ENCODE data around the gene PHF13.

The PHF13 gene

DNA sequence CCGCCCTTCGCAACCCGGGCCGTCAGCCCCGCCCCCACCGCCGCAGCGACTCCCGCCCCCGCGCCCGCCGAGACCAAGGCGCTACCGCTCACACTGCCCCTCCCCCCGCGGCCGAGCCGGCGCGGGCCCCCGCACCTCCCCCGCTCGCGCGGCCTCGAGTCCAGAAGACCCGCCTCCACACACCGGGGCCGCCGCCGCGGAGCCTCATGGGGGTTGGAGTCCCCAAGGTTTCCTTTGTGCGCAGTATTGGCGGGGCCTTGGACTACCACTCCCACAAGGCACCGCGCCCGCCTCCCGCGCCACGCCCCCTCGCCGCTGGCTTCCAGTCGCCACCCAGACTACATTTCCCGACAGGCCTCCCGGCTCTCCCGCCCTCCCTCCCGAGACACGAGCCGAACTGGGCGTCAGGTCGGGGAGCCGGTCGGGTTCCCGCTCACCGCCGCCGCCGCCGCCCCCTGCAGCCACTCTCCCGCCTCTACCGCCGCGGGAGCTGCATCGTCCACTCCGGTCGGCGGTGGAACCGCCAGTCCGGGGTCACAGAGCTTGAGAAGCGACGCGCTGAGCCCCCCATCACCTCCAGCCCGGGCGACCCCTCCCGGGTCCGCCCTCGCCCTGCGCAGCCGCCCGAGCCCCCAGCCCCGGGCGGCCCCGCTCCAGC is at the start of gene PHF13:
TSS of gene PHF13 (plus strand) at position 371 of the 658 bp plus-strand sequence. CDS start 336 bp downstream, outside the sequence.
- peak; percentile 100 for DNase-seq

DNA sequence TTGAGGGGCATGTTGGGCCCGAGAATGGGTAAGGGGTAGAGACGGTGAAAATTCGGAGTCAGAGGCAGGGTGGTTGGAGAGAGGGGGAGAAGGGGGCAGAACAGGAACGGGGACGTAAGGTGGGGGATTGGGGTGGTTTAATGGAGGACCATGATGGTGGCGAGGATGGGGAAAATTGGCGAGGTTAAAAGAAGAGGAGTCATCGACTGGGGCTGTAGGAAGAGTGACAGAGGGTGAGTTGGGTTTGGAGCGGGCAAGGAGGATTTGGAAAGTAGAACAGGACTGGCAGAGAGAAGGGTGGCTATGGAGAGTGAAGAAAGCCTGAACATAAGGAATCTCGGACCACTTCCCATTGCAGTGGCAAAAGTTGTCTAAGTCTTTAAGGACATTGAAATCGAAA is 44.5 kb upstream of the PHF13 start:
- DNase-seq, result no peak

DNA sequence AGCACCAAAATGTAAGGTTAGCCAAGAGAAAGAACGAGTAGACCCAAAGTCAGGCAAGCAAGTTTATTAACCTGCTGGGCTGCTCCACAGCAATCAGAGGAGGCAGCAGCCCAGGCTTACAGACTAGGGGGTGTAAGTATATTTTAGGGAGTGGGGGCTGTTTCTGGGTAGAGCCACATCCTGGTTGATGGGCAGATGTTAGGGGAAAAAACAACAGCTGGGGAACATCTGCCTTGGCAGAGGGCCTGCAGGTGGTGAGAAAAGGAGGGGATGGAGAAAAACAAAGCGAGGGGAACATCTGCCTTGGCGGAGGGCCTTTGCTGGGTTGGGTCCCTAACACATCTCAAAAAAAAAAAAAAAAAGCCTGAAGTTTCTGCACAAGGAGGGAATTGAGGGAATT is 43.4 kb upstream of the PHF13 start:
- no peak for DNase-seq

- no peak for DNase-seq
These were observed 42.5 kb upstream of the PHF13 start for GRCh38 chr1:6570987-6571386.

- DNase-seq, result no peak
These were observed 40.7 kb upstream of the PHF13 start for GRCh38 chr1:6572653-6573383.

DNA sequence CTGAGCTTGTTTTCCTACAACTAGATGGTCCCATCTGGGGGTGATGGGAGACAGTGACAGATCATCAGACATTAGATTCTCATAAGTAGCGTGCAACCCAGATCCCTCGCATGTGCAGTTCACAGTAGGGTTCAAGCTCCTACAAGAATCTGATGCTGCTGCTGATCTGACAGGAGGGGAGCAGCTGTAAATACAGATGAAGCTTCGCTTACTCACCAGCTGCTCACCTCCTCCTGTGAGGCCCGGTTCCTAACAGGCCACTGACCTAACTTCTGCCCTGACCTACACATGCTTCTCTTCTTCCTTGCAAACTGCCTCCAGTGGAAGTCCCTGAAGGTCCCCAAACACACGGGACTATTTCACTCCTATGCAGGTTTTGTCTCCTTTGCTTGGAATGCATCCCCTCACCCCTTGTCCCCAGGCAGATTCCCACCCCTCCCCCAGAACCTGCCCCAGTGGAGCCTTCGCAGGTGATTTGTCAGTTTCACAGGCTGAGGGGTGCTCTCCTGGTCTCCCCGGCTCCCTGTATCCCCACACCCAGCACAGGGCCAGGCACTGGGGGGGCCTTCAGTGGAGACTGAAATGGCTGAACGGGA is 39.4 kb upstream of the PHF13 start:
- no peak for DNase-seq

GRCh38 chr1:6574818-6575217 is 38.7 kb upstream of the PHF13 start:
- no peak for DNase-seq

DNA sequence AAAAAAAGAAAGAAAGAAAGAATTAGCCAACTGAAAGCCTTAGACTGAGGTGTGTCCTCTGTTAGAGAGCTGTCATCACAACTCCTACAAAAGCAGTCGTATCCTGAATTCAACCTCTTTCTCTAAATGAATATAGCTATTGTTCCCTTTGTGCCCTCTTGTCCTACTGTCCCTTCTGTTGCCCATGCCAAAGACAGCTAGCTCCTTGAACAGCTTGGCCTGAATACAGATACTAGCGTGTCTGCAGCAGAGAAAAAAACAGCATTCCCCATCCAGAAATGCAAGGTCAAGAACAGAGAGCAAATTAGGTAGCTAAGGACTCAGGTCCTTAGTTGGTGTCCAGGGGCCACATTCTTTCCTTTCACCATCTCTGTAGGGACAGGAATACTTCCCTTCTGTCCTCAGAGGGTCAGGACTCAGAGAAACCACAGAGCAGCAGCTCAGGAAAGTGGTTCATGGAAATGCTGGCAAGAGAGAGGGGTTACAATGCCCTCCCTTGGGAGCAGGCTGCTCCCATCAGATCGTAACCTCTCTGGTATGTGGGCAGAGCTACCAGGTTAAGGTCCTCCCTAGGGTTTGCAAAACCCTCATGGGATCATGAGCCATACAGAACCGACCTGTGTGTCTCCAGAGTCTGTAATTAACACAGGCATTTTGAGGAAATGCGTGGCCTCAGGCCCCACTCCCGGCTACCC is 35.6 kb upstream of the PHF13 start:
- no peak for DNase-seq

DNA sequence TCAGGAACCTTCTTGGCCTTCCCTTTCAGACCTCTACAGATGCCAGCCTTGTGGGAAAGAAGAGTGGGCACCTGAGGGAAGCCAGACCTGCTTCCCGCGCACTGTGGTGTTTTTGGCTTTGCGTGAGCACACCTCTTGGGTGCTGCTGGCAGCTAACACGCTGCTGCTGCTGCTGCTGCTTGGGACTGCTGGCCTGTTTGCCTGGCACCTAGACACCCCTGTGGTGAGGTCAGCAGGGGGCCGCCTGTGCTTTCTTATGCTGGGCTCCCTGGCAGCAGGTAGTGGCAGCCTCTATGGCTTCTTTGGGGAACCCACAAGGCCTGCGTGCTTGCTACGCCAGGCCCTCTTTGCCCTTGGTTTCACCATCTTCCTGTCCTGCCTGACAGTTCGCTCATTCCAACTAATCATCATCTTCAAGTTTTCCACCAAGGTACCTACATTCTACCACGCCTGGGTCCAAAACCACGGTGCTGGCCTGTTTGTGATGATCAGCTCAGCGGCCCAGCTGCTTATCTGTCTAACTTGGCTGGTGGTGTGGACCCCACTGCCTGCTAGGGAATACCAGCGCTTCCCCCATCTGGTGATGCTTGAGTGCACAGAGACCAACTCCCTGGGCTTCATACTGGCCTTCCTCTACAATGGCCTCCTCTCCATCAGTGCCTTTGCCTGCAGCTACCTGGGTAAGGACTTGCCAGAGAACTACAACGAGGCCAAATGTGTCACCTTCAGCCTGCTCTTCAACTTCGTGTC is 34.7 kb upstream of the PHF13 start:
- no peak for DNase-seq

DNA sequence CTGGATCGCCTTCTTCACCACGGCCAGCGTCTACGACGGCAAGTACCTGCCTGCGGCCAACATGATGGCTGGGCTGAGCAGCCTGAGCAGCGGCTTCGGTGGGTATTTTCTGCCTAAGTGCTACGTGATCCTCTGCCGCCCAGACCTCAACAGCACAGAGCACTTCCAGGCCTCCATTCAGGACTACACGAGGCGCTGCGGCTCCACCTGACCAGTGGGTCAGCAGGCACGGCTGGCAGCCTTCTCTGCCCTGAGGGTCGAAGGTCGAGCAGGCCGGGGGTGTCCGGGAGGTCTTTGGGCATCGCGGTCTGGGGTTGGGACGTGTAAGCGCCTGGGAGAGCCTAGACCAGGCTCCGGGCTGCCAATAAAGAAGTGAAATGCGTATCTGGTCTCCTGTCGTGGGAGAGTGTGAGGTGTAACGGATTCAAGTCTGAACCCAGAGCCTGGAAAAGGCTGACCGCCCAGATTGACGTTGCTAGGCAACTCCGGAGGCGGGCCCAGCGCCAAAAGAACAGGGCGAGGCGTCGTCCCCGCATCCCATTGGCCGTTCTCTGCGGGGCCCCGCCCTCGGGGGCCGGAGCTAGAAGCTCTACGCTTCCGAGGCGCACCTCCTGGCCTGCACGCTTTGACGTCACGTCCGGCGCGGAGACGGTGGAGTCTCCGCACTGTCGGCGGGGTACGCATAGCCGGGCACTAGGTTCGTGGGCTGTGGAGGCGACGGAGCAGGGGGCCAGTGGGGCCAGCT is 34.0 kb upstream of the PHF13 start, which contains the start of gene ZBTB48:
TSS of gene ZBTB48 (plus strand) at position 621 of the 745 bp plus-strand sequence. CDS start 616 bp downstream, outside the sequence.
- DNase-seq, result peak; percentile 99

DNA sequence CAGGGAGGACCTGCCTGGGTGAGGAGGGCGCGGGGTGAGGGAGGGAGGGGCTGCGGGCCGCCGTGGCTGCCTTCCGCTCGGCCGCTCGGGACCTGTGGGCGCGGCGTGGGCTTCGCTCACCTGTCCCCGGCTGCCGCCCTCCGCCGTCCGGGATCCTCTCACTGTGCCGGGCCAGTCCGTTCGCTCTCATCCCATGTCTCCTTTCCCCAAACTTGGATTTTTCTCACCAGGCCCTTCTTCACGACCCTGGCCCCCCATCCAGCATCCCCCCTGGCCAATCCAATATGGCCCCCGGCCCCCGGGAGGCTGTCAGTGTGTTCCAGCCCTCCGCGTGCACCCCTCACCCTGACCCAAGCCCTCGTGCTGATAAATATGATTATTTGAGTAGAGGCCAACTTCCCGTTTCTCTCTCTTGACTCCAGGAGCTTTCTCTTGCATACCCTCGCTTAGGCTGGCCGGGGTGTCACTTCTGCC is 33.4 kb upstream of the PHF13 start:
- DNase-seq, result no peak

DNA sequence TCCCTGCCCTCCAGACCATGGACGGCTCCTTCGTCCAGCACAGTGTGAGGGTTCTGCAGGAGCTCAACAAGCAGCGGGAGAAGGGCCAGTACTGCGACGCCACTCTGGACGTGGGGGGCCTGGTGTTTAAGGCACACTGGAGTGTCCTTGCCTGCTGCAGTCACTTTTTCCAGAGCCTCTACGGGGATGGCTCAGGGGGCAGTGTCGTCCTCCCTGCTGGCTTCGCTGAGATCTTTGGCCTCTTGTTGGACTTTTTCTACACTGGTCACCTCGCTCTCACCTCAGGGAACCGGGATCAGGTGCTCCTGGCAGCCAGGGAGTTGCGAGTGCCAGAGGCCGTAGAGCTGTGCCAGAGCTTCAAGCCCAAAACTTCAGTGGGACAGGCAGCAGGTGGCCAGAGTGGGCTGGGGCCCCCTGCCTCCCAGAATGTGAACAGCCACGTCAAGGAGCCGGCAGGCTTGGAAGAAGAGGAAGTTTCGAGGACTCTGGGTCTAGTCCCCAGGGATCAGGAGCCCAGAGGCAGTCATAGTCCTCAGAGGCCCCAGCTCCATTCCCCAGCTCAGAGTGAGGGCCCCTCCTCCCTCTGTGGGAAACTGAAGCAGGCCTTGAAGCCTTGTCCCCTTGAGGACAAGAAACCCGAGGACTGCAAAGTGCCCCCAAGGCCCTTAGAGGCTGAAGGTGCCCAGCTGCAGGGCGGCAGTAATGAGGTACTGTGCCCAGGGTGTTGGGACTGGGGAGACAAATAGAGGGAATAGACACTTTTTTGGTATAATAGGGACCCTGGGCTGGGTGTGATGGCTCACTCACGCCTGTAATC is 32.7 kb upstream of the PHF13 start:
- DNase-seq, result no peak

- no peak for DNase-seq
These were observed 31.8 kb upstream of the PHF13 start for GRCh38 chr1:6581561-6582305.

GRCh38 chr1:6582370-6582769 is 31.2 kb upstream of the PHF13 start:
- DNase-seq, result no peak

DNA sequence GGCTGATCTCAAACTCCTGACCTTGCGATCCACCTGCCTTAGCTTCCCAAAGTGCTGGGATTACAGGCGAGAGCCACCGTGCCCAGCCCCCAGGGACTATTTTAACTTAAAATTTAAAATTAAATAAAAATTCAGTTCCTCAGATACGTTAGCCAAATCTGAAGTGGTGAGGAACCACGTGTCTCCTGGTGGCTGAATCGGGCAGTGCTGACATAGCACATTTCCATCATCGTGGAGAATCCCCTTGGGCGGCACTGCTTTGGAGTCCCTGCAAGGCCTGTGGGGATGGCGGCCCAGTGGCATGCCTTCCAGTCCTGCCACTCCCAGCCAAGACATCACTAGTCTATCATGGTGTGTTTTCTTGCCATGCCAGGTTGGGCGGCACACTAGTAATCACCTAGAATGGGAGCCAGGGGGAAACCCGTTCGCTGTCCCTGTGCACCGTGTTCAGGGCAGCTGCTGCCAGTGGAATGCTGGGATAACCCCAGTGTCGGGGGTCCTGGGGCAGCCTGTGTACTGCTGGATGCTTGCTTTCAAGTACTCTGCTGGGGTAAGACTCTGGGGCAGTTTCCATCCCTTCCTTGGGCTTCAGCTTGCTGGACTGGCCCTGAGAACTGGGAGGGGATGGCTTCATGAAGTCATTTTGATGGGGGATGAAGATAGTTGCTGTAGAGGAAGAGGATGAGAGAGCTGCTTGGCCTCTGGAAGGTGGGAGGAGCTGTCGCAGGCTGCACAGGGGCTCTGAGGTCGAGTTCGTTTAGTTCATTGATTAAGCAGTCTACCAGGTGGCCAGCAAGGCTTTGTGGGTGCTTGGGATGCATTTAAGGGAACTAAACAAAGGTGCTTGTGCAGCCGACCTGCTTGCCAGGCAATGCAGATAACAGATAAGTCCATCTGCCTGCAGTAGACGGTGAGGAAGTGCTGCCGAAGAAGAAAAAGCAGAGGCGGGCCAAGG is 29.1 kb upstream of the PHF13 start:
- no peak for DNase-seq

DNA sequence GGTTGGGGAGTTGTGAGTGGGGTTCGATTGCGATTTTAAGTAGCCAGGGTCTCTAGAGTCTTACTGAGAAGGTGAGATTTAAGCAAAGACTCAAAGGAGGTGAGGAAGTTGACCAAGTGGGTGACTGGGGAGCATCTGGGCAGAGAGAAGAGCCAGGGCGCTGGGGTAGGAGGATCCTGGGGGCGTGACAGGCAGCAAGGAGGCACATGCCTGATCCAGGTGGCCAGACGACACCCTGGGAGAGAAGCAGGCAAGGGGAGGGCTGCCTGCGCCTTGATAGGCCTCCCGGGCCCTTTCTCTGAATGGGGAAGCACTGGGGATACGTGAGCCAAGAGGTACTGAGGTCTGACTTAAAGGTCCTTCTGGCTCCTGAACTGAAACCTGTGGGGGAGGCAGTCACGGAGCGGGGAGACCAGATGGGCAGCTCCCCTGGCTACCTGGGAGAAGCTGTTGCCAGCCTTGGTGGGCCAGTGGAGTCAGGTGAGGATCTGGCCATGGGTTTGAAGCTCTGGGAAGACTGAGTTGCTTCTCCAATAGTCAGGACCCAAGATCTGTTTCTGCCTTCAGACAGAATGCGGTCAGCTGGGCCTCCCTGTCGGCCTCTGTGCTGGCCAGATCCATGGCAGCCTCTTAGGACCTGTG is 28.3 kb upstream of the PHF13 start:
- no peak for DNase-seq

GRCh38 chr1:6585841-6586240 is 27.7 kb upstream of the PHF13 start:
- DNase-seq, result no peak

DNA sequence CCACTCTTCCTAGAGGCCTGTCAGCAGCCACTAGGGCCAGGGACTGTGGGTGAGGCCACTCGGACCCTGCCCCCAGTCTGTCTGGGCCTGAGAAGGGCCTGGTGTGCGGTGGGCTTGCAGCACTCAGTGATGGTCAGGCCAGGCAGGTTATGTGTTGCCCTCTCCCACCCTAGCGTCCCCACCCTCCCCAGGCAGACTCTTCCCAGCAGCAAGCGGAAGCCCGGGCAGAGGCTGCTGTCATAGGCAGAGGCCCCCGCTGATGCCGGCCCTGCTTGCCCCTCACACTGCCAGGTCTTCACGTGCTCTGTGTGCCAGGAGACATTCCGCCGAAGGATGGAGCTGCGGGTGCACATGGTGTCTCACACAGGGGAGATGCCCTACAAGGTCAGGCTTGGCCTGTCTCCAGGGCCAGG is 27.1 kb upstream of the PHF13 start:
- DNase-seq, result no peak
